Thoracic aorta (tissue), 2 donors: ENCODE measurements around the gene POMGNT1. TPM values are rescaled to one million over a fixed set of nuclear protein-coding genes. Genes with fewer than 3 reads are reported as not detected.

Source experiments
- ATAC-seq: fragments of 150-250 bp; one replicate; pipeline ENCODE4 v1.8.0; 2017; ENCODE audit warnings: low read depth; ENCODE audit not compliant: insufficient number of reproducible peaks, low FRiP score
- DNase-seq: peaks from one replicate; pipeline ENCODE4 v3.0.0-alpha.2; 2020; ENCODE audit warnings: low spot score
- H3K27ac ChIP-seq, 2 donors: fragments of 200-600 bp; sonication (generic); 1 replicate in 1 of 2; 2 replicates in 1 of 2; pipeline ENCODE4 v1.5.1; 2016; ENCODE audit warnings: mild to moderate bottlenecking in 2 of 2, moderate library complexity in 2 of 2
- H3K27me3 ChIP-seq: fragments of 200-600 bp; sonication (generic); replicated peaks from 2 replicates; pipeline ENCODE4 v1.6.0; 2016; ENCODE audit warnings: mild to moderate bottlenecking; ENCODE audit not compliant: insufficient read depth
- H3K36me3 ChIP-seq: fragments of 200-600 bp; sonication (generic); one replicate; pipeline ENCODE4 v1.5.1; 2016
- H3K4me1 ChIP-seq, 2 donors: fragments of 200-600 bp; sonication (generic); 1 replicate in 1 of 2; 2 replicates in 1 of 2; pipeline versions ENCODE4 v1.5.1 to v1.6.0; 2016; ENCODE audit warnings: low read depth in 2 of 2, mild to moderate bottlenecking in 1 of 2; ENCODE audit not compliant: control insufficient read depth in 1 of 2
- H3K4me3 ChIP-seq: fragments of 200-600 bp; sonication (generic); 2 replicates; pipeline ENCODE4 v1.5.1; 2016; ENCODE audit warnings: mild to moderate bottlenecking
- H3K9me3 ChIP-seq: fragments of 200-600 bp; sonication (generic); 2 replicates; pipeline ENCODE4 v1.5.1; 2016
- total RNA-seq, 2 donors: library from RNA; depleted of rRNA; stranded (reverse); fragments of >200 nt; gene quantifications; one replicate each; pipeline versions ENCODE4 v1.1.0 to v1.2.3, GENCODE V29; 2016
- TF ChIP-seq, protein P1 (sequence below): fragments of 200-600 bp; sonication (generic); IDR thresholded peaks from one replicate; pipeline ENCODE4 v1.5.1; 2019; ENCODE audit warnings: antibody characterized with exemption

POMGNT1 gene
- total RNA-seq, 2 donors from 2014 or later = 53.8 to 66.9 TPM

DNA sequence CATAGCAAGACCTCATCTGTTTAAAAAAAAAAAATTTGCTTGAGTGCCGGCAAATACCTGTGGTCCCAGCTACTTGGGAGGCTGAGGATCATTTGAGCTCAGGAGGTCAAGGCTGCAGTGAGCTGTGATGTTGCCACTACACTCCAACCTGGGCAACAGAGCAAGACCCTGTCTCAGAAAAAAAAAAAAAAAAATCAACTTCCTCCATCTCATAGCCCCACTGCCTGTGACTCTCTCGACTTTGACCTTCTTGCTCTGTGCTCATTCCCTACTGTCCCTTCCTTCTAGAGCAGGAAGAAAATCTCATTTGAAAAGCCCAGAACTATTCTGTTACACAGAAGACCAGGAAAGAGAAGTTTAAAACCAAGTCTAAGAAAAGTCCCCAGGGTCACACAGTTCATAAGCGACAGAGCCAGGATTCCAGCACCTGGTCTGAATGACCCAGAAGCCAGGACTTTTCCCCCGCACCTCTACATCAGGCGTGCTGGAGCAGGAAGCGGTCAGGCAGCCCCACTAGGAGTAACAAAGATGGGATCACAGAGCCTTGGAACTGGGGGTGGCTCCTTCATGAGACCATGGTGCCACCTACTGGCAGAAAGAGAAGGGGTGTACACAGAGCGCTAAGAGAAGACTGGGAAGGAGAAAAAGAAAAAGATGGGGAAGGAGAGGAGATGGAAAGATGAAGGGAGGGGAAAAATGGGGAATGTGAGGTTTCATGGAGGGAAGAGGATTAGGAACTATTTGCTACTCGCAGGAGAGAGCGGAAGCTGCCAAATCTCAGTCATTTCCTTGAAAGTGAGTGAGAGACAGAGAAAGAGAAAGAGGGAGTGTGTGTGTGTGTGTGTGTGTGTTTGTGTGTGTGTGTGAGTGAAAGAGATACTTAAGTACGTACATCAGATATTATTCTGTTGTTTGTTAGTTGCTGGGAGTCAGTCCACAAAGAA, 18.8 kb downstream of the POMGNT1 start:
- TF ChIP-seq, protein P1, sequence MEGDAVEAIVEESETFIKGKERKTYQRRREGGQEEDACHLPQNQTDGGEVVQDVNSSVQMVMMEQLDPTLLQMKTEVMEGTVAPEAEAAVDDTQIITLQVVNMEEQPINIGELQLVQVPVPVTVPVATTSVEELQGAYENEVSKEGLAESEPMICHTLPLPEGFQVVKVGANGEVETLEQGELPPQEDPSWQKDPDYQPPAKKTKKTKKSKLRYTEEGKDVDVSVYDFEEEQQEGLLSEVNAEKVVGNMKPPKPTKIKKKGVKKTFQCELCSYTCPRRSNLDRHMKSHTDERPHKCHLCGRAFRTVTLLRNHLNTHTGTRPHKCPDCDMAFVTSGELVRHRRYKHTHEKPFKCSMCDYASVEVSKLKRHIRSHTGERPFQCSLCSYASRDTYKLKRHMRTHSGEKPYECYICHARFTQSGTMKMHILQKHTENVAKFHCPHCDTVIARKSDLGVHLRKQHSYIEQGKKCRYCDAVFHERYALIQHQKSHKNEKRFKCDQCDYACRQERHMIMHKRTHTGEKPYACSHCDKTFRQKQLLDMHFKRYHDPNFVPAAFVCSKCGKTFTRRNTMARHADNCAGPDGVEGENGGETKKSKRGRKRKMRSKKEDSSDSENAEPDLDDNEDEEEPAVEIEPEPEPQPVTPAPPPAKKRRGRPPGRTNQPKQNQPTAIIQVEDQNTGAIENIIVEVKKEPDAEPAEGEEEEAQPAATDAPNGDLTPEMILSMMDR = peak; percentile 88
- no peaks in the 10 kb centered on the region for H3K9me3 ChIP-seq
- H3K36me3 ChIP-seq = no peaks in the 10 kb centered on the region
- no peaks in the 10 kb centered on the region for H3K27me3 ChIP-seq
- ATAC-seq = peak; percentile 25
- H3K4me1 ChIP-seq = peaks cover 14 to 34% of the 10 kb centered on the region in 2 donors
- DNase-seq = peak; percentile 73
- H3K27ac ChIP-seq = no peak overlapping the region
- H3K4me3 ChIP-seq = peak overlapping the region; percentile 2

DNA sequence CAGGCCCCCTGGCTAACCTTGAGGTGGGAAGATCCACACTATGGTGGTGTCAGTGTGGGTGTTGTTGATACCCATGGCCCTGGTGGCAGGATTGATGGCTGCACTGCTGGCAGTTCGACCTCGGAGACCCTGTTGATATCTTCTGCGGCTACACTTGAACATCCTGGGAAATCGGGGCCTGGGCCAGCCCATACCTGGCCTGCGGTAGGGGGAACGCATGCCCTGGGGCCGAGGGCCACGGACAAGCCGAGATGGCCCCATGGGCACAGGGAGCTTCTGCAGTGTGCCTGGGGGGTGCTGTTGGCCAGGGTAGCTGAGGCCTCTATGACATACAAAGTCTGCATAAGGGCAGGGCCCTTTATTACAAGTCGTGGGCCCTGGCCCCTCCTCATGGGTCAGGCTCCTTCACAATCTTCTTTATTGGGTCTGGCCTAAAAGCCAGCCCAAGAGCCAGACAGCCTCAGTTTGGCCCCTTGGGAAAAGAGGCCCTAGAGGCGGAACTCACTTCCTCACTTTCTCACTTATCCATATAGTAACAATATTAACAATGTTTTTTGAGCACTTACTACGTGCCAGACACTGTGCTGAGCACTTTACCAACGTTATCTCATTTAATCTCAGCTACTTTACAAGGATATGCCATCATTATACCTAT, 21.9 kb downstream of the POMGNT1 start, which contains the start of gene P3R3URF:
Gene P3R3URF (minus strand): TSS at position 278 of the 655 bp plus-strand sequence. CDS start 17 bp downstream, at position 261.
- Histone ChIP-seq H3K27me3 (no peaks in the 10 kb centered on the region), H3K4me1 (peaks cover 14 to 30% of the 10 kb centered on the region in 2 donors), H3K4me3 (no peak within 1 kb of the TSS), H3K27ac (peak within 1 kb of the TSS in 1 of 2 donors; percentile 60), H3K36me3 (no peaks in the 10 kb centered on the region), H3K9me3 (no peaks in the 10 kb centered on the region)
- no peak for DNase-seq
- no peak for ATAC-seq
- TF ChIP-seq, protein P1 = no peak

DNA sequence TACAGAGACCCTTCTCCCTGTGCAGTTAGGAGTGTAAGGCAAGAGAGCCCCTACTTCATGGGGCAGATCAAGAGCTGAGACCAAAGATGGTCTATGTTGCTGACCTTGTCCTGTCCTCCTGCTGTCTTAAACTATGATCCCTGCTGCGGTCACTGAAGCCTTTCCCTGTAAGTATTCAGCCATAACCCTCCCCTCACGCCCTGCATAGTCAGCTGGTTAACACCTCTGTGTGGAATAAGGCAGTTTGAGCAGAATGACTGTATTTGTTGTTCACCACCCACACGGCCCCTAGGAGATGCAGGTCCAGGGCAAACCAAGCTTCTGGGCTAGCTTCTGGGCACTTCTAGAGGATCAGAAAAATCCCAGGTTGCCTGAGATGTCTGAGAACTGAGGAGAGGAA, 23.0 kb downstream of the POMGNT1 start:
- H3K4me1 ChIP-seq = peaks cover 14 to 30% of the 10 kb centered on the region in 2 donors

DNA sequence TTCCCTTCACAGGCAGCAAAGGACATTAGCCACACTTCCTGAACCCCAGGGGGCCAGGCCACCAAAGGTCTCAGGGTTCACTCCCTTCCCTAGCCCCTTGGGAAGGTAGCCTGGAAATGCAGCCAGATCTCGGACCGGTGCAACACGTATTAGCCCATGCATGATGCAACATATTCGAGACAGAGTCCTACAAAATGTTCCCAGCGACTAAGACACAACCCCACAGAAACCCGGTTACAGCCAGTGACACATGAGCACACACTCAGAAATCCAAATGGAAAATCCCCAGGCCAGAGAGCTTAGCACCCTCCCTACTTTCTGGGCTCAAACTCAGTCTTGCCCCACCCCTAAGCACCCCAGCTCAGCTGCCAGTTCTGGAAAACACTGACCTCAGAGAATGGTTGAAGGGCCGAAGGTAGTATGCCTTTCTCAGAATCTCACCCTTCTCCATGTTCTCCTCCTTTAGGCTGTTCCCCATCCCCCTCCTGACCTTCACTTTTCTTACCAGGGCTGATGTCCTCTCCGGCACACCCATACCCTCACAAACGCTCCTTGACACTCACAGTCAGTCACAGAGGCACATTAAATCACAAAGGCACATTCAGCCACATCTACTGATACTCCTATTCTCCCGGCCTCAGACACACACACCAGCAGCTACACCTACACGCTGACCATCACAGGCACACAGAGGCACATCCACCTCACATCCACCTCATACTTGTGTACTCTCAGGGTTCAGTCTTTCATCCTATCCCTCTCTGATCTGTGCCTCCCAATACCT, 23.6 kb downstream of the POMGNT1 start, which contains the start of gene TSPAN1:
Gene TSPAN1 (plus strand): TSS at position 640 of the 784 bp plus-strand sequence. CDS start 6,021 bp downstream, outside the sequence.
- TF ChIP-seq, protein P1 = no peak
- H3K27ac ChIP-seq = peak within 1 kb of the TSS; percentile 60 to 76
- ATAC-seq (peak; percentile 82), DNase-seq (no peak)
- no peaks in the 10 kb centered on the region for H3K27me3 ChIP-seq
- H3K36me3 ChIP-seq = no peaks in the 10 kb centered on the region
- peaks cover 14 to 30% of the 10 kb centered on the region in 2 donors for H3K4me1 ChIP-seq
- H3K4me3 ChIP-seq = peak within 1 kb of the TSS; percentile 13
- H3K9me3 ChIP-seq = no peaks in the 10 kb centered on the region

More for the DNA sequence above, 23.0 kb downstream of the POMGNT1 start:
- Histone ChIP-seq H3K27ac (peak overlapping the region; percentile 60 to 76), H3K27me3 (no peaks in the 10 kb centered on the region), H3K36me3 (no peaks in the 10 kb centered on the region), H3K9me3 (no peaks in the 10 kb centered on the region), H3K4me3 (no peak overlapping the region)
- TF ChIP-seq, protein P1 = no peak
- DNase-seq = no peak
- no peak for ATAC-seq
